PC-3 (cell line): Measurements from ENCODE around the gene PDSS2.
"Not testable (repeated sequence)": the region's sequence is repeated elsewhere in the genome, so short reads cannot be mapped to it uniquely, and the experiment has no call there.

ENCODE experiments used
- EZH2phosphoT487 ChIP-seq: fragments of 300-600 bp; sonication (generic); IDR thresholded peaks from 2 replicates; pipeline ENCODE4 v1.6.1; 2018; ENCODE audit warnings: mild to moderate bottlenecking, antibody characterized with exemption, low read length, borderline replicate concordance
- TF ChIP-seq, protein P1 (sequence below): fragments of 300-600 bp; sonication (generic); conservative IDR thresholded peaks from 2 replicates; pipeline ENCODE4 v1.5.1; 2017; ENCODE audit warnings: antibody characterized with exemption, low read depth, mild to moderate bottlenecking, low read length

- TF ChIP-seq, protein P1, sequence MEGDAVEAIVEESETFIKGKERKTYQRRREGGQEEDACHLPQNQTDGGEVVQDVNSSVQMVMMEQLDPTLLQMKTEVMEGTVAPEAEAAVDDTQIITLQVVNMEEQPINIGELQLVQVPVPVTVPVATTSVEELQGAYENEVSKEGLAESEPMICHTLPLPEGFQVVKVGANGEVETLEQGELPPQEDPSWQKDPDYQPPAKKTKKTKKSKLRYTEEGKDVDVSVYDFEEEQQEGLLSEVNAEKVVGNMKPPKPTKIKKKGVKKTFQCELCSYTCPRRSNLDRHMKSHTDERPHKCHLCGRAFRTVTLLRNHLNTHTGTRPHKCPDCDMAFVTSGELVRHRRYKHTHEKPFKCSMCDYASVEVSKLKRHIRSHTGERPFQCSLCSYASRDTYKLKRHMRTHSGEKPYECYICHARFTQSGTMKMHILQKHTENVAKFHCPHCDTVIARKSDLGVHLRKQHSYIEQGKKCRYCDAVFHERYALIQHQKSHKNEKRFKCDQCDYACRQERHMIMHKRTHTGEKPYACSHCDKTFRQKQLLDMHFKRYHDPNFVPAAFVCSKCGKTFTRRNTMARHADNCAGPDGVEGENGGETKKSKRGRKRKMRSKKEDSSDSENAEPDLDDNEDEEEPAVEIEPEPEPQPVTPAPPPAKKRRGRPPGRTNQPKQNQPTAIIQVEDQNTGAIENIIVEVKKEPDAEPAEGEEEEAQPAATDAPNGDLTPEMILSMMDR = not testable (repeated sequence)
- not testable (repeated sequence) for TF ChIP-seq EZH2phosphoT487
Measured at GRCh38 chr6:107475826-107476225, 16.5 kb upstream of the PDSS2 start.
